ENCODE results near the gene CCNY.
"Not testable (repeated sequence)": the region's sequence is repeated elsewhere in the genome, so short reads cannot be mapped to it uniquely, and the experiment has no call there.

Gene CCNY

DNA sequence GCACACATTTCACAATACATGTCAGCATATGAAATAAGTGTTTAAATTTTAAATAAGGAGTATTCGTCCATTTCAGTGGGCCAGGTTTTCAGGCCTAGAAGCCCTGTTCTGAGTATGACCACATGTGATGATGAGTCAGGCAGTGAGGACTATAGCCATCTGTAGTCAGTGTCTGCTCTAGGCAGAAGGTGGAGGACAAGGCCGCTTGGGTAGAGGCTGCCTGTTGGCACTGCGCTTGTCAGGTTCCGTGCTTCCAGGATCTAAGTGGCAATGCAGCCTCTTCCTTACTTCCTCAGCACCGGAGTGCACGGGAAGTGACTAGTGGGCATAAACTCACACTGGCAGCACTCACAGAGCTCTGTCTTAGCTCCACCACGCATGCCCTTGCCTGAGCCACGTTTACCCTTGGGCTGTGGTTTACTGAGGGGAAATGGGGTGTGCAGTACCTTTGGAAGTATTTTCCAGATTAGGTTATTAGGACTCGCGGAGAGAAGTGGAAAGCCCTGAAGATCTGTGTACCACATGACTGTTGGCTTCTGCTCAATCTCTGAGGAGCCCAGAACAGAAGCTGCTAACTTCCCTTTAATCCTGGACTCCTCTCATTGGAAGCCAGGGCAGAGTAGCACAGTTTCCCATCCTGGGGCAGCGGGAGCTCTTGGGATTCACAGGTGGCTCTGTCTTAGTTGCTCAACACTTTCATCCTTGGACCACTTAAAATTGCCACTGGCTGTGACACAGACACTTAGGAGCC, 181.3 kb downstream of the CCNY start:
- DNase-seq (ENCODE audit: low read depth, low spot score), result no peak

DNA sequence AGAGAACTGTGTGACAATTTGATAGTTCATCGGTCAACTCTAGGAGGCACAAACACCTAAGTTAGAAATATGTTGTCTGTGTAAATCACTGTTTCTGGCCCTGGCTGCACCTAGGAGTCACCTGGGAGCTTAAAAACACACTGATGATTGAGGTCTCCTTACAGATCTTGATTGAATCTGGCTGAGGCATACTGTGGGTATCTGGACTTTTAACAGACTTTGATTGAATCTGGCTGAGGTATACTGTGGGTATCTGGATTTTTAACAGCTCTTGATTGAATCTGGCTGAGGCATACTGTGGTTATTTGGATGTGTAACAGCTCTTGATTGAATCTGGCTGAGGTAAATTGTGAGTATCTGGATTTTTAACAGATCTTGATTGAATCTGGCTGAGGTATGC, 181.9 kb downstream of the CCNY start:
- DNase-seq (ENCODE audit: low read depth, low spot score), result not testable (repeated sequence)

DNA sequence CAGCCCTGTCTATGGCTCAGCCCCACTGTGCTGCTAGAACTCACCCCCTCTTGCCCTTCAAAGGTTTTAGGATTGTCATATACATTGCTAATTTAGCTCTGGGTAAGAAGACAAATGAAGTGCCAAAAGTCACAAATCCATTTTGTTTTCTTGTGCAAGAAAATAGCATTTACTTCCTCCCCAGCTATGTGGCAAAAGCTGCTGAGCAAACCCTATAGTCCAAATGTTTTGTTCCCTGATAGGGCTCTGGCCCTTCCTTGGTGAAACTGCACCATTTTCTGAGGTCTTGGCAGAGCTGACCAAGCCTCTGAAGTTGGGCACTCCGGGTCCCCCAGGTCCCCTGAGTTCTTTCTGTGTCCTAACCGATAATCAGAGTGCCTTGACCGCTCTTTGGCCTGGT, 184.7 kb downstream of the CCNY start:
- no peak for DNase-seq (ENCODE audit: low read depth, low spot score)

DNA sequence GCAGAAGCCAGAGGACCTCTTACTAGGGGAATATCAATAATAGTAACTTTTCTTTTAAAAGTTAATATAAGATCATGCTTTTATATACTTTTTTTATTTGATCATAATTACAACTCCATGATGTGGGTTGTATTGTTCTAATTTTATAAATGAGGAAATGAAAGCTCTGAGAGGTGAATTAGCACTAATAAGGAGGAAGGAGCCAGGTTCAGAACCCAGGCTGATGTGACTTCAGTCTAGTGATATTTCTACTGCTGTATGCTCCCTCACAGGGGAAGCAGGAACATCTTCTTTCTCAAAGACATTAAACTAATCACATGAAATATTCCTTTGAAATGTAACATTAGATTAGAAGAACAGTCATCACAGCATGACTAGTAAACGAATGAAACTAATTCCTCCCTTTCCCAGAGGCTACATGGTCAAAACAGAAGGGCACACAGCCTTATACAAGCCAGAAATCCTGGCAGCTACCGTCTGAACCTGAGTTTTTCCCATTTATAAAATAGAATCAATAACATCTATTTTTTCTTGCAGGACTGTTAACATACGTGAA, 187.4 kb downstream of the CCNY start:
- DNase-seq (ENCODE audit: low read depth, low spot score), result no peak

DNA sequence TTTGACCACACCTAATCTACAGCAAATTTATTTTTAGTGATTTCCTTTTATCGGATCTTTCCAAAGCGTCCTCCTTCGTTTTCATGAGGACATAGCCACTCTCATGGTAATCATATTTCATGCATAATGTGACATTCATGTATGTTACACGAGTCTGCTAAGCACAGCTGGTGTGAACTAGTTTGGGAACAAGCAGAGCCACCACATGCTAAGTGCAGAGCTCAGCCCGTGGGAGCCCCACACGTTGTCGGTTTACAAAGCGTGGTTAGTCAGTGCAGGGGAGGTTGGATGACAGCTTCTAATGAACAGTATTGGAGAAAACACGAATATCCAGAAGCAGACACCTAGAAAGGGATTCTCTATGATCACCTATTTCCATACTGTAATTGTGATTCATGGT, 190.4 kb downstream of the CCNY start:
- no peak for DNase-seq (ENCODE audit: low read depth, low spot score)

DNA sequence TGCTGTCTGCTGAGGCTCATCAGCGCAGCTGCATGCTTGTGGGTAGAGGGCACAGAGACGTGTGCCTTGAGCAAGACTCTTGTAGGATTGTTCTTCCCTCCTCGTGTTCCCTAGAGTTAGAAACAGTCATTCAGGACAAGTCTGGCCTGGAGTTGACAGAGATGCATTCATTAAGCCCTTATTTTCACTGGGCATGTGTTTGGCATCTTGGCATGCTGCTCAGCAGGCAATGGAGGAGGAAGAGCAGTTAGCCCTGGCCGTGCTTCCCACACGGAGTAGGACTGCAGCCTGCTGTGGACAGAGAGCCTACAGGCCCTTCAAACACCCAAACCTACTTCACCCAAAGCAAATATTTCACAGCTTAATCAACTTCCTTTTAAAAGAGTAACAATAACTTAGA, 195.8 kb downstream of the CCNY start:
- no peak for DNase-seq (ENCODE audit: low read depth, low spot score)

DNA sequence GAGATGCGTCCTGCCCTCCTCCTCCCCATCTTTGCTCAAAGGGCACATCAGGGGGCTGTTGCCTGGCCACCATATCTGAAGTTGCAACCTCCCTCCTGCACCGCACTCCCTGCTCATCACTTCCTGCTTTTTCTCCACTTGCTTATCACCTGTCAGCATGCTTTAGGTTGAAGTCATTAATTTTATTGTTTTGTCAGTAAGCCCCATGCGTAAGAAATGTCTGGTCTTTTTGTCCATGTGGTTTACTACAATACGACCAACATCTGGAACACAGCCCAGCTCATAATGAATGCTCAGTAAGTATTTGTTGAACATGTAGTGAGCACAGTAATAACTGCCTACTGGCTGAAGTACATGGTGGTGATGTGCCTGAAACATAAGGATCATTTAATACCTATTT, 197.3 kb downstream of the CCNY start:
- no peak for DNase-seq (ENCODE audit: low read depth, low spot score)

DNA sequence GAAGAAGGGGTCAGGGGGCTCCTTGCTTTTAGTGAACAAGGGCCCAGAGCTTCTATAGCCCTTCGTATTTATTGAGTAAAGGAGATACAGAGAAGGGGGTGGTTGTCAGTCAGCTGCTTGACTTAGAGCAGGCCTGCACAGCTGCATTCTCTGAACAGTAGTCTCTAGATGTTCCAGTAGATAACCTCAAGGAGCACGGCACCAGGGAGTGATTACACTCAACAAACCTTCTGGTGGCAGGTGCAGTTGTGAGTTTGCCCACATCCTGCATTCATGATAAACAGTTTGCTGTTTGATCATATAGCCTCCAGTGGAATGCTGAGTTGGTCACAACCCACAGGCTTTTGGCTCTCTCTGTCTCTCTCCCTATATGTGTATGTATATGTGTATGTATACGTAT, 198.8 kb downstream of the CCNY start:
- no peak for DNase-seq (ENCODE audit: low read depth, low spot score)

DNA sequence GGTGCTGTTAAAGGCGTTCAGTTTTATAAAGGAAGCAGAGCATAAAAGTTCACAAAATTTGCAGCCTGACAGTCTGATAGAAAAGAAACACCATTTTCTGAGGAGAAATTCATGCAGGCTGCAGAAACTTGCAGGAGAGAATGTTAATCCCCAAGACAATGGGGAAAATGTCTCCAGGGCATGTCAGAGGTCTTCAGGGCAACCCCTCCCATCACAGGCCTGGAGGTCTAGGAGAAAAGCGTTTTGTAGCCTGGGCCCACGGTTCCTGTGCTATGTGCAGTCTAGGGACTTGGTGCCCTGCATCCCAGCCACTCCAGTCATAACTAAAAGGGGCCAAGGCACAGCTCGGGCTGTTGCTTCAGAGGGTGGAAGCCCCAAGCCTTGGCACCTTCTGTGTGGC, 200.5 kb downstream of the CCNY start:
- DNase-seq (ENCODE audit: low read depth, low spot score), result no peak

DNA sequence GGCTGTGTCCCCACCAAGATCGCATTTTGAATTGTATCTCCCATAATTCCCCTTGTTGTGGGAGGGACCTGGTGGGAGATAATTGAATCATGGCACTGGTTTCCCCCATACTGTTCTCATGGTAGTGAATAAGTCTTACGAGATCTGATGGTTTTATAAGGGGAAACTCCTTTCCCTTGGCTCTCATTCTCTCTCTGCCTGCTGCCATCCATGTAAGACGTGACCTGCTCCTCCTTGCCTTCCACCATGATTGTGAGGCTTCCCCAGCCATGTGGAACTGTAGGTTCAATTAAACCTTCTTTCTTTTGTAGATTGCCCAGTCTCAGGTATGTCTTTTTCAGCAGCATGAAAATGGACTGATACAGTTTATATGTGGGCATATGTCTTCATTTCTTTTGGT, 201.6 kb downstream of the CCNY start:
- DNase-seq (ENCODE audit: low read depth, low spot score), result not testable (repeated sequence)

DNA sequence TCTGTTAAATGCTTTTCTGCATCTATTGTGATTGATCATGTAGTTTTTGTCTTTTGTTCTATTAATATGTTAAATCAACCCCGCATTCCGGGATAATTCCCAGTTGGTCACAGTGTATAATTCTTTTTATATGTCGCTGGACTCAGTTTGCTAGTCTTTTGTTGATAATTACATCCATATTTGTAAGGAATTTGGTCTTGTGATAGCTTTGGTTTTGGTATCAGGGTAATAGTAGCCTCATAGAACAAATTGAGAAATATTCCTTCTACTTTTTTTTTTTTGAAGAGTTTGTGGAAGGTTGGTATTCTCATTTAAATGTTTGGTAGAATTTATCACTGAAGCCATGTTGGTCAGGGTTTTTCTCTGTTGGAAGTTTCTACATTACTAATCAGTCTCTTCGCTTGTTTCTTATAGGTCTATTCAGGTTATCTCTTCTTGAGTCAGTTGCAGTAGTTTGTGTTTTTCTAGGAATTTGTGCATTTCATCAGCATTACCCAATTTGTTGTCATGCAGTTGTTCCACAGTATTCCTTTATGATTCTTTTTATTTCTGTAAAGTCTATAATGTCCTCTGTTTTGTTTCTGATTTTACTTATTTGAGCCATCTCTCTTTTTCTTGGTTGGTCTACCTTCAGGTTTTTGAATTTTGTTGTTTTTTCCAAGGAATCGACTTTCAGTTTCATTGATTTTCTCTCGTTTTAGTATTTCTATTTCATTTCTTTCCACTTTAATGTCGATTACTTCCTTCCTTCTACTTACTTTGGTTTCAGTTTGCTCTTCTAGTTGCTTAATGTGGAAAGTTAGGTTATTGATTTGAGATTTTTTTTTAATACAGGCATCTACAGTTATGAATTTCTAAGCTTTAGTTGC, 204.2 kb downstream of the CCNY start:
- no peak for DNase-seq (ENCODE audit: low read depth, low spot score)

DNA sequence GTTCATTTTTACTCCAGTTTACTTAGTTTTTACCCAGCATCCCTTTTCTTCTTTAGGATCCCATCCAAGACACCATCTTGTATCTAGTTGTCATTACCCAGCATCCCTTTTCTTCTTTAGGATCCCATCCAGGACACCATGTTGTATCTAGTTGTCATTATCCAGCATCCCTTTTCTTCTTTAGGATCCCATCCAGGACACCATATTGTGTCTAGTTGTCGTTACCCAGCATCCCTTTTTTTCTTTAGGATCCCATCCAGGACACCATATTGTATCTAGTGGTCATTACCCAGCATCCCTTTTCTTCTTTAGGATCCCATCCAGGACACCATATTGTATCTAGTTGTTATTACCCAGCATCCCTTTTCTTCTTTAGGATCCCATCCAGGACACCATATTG, 205.4 kb downstream of the CCNY start:
- no peak for DNase-seq (ENCODE audit: low read depth, low spot score)

DNA sequence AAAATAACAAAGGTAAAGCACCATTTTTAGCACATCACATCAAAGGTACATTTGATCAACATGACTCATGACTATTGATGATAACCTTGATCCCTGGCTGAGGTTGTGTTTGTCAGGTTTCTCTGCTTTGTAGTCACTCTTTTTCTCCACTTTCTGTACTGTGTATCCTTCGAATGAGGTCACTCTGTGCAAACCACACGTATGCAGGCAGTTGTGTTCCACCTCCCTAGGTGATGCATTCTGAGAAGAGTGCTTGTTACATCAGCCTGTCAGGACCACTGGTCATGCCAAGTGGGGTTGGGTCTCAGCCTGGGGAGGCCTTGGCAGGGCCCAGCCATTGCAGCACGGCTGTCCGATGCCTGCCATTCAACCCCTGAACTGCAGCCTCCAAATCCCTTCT, 206.0 kb downstream of the CCNY start:
- DNase-seq (ENCODE audit: low read depth, low spot score), result no peak

DNA sequence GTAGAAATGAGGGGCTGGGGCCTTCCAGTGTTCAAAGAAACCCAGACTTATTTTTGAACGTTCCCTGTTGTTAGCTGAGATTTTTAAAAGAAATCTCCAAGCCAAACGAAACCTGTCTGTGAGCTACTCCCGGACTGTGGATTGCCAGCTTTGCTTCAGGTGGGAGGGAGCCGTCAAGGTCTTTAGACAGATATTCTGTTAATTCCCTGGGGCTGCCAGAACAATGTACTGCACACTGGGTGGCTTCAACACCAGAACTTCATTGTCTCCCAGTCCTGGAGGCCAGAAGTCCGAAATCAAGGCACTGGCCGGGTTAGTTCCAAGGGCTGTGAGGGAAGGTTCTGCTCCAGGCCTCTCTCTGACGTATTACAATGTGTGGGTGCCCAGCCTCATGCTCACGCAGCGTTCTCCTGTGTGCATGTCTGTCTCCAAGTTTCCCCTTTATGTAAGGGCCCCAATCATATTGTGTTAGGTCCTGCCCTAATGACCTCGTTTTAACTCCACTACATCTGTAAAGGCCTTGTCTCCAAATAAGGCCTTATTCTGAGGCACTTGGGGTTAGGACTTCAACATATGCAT, 208.9 kb downstream of the CCNY start:
- no peak for DNase-seq (ENCODE audit: low read depth, low spot score)

DNA sequence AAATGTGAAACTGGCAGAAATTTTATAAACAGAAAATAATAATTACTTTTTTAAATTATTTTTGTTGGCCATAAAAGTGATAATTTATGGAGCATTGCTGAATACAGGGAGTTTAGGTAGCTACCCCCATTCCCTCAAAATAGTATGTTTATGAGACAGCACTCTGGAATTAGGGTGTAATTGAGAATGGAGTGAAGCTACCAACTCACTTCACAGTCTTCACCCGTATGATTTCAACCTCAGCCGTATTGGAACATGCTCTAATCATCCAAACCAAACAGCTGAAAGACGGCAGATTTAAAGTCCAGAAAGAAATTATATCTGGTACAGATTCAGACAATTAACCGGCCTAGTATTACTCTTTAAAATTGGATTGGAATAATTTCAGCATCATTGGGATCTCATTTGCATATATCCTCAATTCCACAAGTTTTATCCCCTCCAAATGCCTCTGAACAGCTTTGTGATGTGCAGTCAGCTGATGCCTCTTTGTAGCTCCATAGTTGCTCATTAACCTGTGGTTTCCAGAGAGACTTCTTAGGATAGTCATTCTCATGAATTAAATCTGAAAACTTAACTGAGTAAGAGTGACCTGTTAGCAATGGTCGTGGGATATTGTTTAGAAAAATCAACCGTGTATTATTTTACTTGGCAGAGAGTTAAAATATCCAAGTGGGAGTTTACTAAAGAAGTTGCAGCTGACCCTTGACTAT, 209.7 kb downstream of the CCNY start:
- no peak for DNase-seq (ENCODE audit: low read depth, low spot score)

DNA sequence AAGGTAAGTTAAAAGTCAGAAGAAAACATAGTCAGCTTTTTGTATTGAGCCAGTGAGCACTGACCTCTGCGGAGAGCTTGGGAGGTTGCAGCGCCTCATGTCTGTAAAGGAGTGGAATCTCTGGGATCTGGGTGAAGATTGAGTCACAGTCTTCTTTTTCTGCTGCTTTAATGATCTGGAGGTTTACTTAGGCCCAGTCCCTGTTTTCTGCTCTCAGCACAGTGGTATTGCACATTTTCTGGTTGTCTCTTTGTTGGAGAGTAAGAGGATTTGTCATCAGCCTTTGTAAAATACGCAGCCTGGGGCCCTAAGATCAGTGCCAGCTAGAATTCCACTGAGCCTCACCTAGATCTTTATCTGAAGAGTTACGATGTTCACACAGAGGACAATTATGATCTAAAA, 210.5 kb downstream of the CCNY start:
- no peak for DNase-seq (ENCODE audit: low read depth, low spot score)

DNA sequence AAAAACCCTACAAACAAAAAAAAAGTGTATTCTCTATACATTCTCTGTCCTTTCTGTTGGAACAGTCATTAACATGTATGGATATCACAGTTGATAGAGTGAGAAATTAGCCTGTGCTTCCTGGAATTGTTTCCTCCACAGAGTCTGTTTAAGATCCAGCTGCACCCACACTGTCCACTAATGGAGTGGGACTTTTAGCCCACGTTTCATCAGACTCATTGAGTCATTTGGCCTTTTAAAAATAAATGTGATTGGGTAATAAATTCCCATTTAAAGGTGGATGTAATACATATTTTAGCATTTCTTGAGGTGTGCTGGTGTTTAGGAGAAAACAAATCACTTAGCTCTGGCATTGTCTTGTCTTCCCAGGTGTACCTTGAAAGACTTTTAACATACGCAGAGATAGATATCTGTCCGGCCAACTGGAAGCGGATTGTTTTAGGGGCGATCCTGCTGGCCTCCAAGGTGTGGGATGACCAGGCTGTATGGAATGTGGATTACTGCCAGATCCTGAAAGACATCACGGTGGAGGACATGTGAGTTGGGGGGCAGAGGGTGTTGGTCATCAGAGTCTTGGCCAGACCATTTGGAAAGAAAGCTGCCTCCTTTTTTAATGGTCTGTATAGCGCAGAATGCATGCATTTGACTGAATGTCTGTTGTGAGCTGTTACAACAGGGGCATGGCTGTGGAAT, 216.5 kb downstream of the CCNY start:
- DNase-seq (ENCODE audit: low read depth, low spot score), result no peak

DNA sequence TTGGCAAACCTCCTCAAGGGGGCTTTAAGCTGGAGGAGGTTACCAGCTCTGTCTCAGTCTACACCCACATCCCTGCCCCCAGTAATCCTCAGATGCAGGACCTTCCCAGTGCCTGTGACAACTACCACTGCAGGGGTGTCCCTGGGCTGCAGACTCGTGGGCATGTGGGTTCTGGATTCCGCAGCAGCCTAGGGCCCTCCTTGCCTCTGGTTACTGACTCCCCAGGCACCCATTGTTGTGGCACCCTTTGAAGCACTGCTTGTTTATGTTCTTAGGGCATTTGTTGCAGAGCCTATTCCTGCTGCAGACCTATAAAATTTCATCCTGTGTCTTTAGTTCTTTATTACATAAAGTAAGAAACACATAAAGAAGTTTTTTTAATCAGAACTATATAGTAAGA, 217.7 kb downstream of the CCNY start:
- DNase-seq (ENCODE audit: low read depth, low spot score), result no peak

DNA sequence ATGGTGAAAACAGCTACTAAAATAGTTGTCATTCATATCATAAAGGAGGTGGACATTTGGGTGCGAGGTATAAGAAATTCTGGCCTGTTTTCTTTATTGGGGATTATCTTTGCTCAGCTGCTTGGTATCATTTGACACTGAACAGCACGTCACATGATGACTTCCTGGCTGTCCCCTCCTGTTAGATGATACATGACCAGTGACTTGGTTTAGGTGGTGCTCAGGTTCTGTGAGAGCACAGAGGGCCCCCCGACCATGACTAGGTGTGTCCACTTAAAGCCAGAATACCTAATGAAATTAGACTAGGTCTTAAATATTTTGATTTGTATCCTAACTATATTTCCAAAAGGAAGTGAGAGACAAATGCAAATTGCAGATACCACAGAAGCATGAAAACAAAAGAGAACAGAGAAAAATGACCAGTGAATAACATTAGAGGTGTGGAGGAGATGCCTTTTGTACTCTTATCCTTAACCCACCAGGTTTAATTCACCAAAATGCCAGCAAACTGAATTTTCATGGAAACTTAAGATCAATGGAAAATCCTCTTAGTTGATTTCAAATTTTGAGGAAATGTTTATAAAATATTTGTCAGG, 218.2 kb downstream of the CCNY start:
- no peak for DNase-seq (ENCODE audit: low read depth, low spot score)

DNA sequence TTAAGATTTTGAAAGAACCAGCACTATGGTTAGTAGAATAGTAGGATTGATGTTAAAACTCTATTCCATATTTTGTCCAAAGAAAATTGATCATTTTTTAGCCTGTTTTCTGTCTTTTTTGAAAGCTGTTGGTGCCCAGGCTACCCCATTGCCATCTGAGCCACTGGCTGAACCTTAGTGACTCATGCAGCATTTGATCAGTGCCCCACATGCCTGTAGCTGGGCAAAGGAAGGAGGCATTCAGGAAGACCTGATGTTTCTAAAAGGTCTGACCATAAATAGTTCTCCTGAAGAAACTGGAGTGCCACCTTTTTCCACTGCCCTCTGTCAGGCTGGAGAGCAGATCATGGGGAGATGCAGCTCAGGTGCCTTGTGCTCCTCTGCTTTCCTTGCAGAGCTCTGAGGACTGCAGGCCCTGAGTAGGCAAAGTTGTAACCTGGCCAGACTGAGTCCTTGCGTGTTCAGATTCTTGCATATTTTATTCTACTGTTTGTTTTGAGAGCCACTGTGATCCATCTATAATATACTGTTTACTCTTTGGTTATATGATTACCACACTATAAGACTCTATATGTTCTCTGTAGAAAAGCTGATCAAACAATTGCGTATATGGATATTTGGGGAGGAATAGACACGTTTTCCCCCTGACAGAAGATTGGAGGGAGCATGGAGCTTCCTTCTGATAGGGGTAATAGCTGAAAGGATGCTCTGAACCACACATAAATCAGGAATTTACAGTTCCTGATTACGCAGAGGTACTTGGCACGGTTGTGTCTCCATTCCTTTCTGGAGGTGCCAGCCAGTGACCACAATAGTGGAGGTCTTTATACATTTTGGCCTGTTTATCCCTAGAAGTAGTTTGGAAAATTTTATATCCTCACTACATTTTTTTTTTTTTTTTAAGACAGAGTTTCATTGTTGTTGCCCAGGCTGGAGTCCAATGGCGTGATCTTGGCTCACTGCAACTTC, 219.9 kb downstream of the CCNY start:
- DNase-seq (ENCODE audit: low read depth, low spot score), result no peak
